GM15510 (cell line): ENCODE data around the gene EPN1.

Experiments
- POLR2A ChIP-seq: IDR thresholded peaks from 3 replicates; pipeline ENCODE4 v1.6.1; 2011; ENCODE audit warnings: borderline replicate concordance; ENCODE audit not compliant: insufficient read length; ENCODE audit errors: extremely low read depth

Gene EPN1

GRCh38 chr19:55676889-55677505, 2.0 kb downstream of the EPN1 start:
- no peak for TF ChIP-seq POLR2A

- no peak for TF ChIP-seq POLR2A
Measured at GRCh38 chr19:55677572-55678028, 2.6 kb downstream of the EPN1 start.

DNA sequence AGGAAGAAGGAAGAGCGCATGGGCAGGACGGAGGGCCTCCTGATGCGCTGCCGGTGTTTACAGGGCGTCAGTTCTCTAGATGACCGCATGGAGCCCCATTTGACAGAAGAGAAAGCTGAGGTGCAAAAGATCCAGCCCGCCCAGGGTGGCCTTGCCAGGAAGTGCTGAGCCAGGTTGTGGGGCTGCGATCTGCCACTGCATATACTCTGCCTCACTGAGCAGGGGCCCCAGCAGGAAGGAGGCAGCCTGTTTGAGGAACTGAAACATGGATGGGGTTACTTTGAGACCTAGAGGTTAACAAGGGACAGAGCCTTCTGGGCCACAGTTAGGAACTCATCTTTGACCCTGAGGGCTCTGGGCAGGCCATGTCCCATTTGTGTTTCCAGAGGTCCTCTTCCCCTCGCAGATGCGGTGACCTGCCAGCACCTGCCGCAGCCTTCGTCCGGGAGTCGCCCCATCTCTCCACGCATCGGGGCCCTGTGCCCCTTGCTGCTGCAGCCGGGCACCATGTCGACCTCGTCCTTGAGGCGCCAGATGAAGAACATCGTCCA, 3.2 kb downstream of the EPN1 start:
- TF ChIP-seq POLR2A = no peak

- no peak for TF ChIP-seq POLR2A
Measured at GRCh38 chr19:55679343-55680257, 4.6 kb downstream of the EPN1 start.

GRCh38 chr19:55680339-55681130, 5.5 kb downstream of the EPN1 start:
- TF ChIP-seq POLR2A = no peak

DNA sequence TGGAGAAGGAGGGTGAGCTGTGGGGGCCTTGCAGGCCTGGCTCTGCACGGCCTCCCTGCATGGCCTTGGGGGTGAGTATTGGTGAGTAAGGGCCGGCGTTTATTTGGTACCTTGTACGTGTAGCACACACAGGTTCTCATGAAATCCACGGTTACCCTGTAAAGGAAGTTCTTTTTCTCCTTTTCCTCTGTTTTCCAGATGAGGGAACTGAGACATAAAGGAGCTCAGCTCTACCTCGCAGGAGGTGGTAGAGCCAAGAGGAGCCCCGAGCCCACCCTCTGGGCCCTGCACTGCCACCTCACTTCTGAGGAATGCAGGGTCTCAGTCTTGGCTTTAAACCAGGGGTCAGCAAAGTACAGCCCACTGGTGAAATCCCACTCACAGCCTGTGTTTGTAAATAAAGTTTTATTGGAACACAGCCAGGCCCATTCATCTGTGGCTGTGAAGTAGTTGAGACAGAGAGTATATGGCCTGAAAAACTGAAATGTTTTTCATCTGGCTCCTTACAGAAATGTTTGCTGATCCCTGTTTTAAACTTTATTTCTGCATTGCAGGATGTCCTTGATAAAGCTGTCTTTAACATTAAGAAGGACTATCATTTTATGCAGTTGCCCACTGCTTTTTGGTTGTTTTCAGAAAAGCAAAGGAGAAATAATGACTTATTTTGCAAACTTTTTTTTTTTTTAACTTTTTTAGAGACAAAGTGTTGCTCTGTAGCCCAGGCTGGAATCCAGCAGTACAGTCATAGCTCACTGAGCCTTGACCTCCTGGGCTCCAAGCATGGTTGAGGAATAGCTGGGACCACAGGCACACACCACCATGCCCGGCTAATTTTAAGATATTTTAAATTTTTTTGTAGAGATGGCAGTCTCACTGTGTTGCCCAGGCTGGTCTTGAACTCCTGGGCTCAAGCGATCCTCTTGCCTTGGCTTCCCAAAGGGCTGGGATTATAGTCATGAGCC, 6.4 kb downstream of the EPN1 start:
- no peak for TF ChIP-seq POLR2A

DNA sequence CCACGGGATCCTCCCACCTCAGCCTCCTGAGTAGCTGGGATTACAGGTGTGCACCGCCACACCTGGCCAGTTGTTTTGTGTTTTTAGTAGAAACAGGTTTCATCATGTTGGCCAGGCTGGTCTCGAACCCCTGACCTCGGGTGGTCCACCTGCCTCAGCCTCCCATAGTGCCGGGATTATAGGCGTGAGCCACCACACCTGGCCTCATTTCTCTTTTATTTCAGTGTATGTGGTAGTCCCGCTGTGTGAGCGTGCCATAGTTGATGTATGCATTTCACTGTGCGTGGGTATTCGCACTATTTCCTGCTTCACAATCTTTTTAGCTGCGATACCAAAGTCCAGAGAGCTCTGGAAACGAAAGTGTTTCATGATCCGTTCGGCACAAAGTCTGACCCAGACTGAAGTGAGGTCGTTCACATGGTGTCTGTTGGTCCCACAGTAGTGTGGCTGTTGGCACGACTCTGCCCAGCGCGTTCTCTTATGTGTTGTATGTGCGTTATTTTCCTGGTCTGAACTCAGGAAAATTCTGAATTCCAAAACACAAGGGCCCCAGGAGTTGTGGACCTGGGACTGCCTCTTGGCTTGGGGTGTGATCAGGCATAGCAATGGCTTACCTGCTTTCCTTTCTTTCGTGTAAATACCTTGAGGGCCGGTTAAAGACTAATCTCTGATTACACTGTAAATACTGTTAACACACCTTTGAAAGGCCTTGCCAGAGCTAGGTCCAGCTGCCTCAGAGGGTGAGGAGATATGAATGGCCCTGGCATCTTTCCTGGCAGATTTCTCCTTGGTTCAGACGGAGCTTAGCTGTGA, 8.6 kb downstream of the EPN1 start:
- no peak for TF ChIP-seq POLR2A

GRCh38 chr19:55684946-55685681, 10.1 kb downstream of the EPN1 start:
- TF ChIP-seq POLR2A = no peak

DNA sequence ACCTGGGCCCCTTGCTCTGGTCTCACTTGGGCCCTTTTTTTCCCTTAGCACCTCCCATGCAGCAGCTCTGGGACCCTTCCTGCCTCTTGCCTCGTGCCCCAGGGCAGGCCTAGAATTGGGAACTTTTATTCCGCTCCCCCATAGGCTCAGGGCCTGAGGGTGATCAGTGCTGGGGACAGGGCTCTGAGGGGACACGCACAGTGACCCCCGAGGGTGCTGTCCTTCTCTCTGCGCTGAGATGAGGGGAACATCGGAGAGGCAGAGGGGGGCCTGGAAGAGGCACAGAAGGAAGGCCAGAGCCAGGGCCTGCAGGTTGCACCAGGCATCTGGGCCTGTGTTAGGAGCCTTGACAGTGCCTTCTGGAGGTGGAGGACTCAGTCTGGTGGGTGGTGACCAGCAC, 10.8 kb downstream of the EPN1 start:
- TF ChIP-seq POLR2A = no peak

GRCh38 chr19:55686311-55687050, 11.5 kb downstream of the EPN1 start:
- no peak for TF ChIP-seq POLR2A

DNA sequence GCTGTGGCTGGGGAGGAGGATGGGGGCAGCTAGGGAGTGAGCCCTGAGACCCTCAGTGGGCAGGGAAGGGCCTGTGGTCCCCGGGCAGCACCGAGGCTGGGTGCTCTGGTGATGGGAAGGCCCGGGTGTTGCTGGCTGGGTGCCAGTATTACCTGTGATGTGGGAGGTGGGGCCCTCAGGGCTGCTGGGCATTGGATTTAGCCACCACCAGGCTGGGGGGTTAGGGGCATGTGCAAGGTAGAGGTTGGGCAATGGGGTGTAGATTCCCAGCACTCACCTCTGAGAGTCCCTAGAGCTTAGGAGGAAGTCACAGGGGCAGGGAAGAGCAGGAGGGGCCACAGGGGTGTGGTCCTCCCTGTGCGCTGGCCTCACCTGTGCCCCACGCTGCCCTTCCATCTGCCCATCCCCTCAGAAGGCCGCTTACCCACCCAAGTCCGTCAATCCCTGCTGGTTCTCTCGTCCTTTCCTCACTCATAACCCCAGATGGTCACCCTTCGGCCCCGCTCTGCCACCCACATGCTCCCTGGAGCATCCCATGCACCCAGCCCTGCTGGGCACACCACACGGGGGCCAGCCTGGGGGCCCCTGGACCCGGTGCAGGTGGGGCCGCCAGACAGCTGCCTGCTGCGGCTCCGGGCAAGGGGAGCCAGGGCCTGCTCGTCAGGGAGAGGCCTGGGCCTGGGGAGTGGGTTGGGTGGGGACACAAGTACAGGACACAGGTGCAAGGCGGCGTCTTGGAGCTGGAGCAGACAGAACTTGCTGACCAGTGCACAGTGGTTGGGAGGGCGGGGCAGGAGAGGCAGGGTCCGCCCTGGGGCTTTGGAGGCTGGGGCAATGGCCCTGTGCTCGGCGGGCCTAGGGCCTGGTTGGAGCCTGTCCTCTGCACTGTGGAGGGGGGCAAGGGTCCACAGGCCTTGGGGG, 12.5 kb downstream of the EPN1 start:
- TF ChIP-seq POLR2A = no peak
